Stimulated activated CD8-positive, alpha-beta memory T cell treated with anti-CD3 and anti-CD28 coated beads, Interleukin-15, amount 100 ng/mL, for 24 hours (primary cell): ENCODE results near the gene POLH.
"Not testable (repeated sequence)": the region's sequence is repeated elsewhere in the genome, so short reads cannot be mapped to it uniquely, and the experiment has no call there.

Experiments used
- DNase-seq: peaks from one replicate; pipeline ENCODE4 v3.0.0-alpha.2; 2020; ENCODE audit warnings: low read depth

Gene POLH

GRCh38 chr6:43630980-43631619 is 55.1 kb downstream of the POLH start:
- DNase-seq = no peak

- not testable (repeated sequence) for DNase-seq
These were observed 57.0 kb downstream of the POLH start for GRCh38 chr6:43633002-43633401.

GRCh38 chr6:43634702-43635303 is 58.8 kb downstream of the POLH start:
- DNase-seq = no peak

- DNase-seq = peak; percentile 88
These were observed 59.7 kb downstream of the POLH start, which contains the start of gene MAD2L1BP for GRCh38 chr6:43635387-43636307. Gene MAD2L1BP, plus strand, starts transcription at chr6:43635840. Its CDS starts 36 bp downstream, at chr6:43635876.

GRCh38 chr6:43636308-43636659 is 60.3 kb downstream of the POLH start:
- DNase-seq = no peak

GRCh38 chr6:43639984-43640800 is 64.2 kb downstream of the POLH start:
- DNase-seq = no peak

- DNase-seq = no peak
These were observed 69.1 kb downstream of the POLH start, which contains the start of gene RSPH9 for GRCh38 chr6:43644940-43645612. Gene RSPH9, plus strand, starts transcription at chr6:43645036. Its CDS starts 63 bp downstream, at chr6:43645099.

- no peak for DNase-seq
These were observed 69.6 kb downstream of the POLH start for GRCh38 chr6:43645613-43645964.

GRCh38 chr6:43647613-43648012 is 71.6 kb downstream of the POLH start:
- DNase-seq = no peak

- no peak for DNase-seq
These were observed 72.3 kb downstream of the POLH start for GRCh38 chr6:43648248-43648647.

GRCh38 chr6:43652822-43653221 is 76.8 kb downstream of the POLH start:
- DNase-seq = not testable (repeated sequence)

- no peak for DNase-seq
These were observed 81.3 kb downstream of the POLH start for GRCh38 chr6:43657221-43657802.

GRCh38 chr6:43658161-43658560 is 82.2 kb downstream of the POLH start:
- no peak for DNase-seq

- not testable (repeated sequence) for DNase-seq
These were observed 87.0 kb downstream of the POLH start for GRCh38 chr6:43662948-43663347.
